Endothelial cell of umbilical vein (primary cell): ENCODE measurements around the gene CELF3. TPM values are rescaled to one million over a fixed set of nuclear protein-coding genes. Genes with fewer than 3 reads are reported as not detected.

Experiments
- BruUV-seq: library from RNA; stranded (reverse); fragments of 400-500 nt; replicated peaks from 2 replicates; lab custom pipeline; 2021; lab: Mats Ljungman, UMichigan
- CTCF ChIA-PET: fragments of 300-600, 350-600 bp; sonication (Branson Sonifier 250); formaldehyde crosslinking; loops from one replicate; lab custom pipeline; 2021; ENCODE audit warnings: antibody characterized with exemption, inconsistent platforms; lab: Charles Lee
- POLR2A ChIA-PET: fragments of 300-600, 350-600 bp; sonication (Branson Sonifier 250); formaldehyde crosslinking; loops from one replicate; lab custom pipeline; 2021; ENCODE audit warnings: antibody characterized with exemption, inconsistent platforms; lab: Charles Lee
- DNase-seq: peaks from one replicate; pipeline ENCODE4 v3.0.0-alpha.2; 2011; ENCODE audit warnings: low read depth, low spot score
- FAIRE-seq: peaks from 2 replicates; lab custom pipeline; 2011; peaks lifted over from hg19 to GRCh38; lab: Jason Lieb, UNC
- H2AFZ ChIP-seq: 2 replicates; pipeline ENCODE4 v1.6.0; 2012; ENCODE audit warnings: low read depth, low read length, control low read depth, inconsistent platforms
- H3K27ac ChIP-seq: 2 replicates; pipeline ENCODE4 v1.5.1; 2011; ENCODE audit warnings: low read depth, mild to moderate bottlenecking, control low read depth, low read length, moderate library complexity; ENCODE audit not compliant: insufficient read depth
- H3K27me3 ChIP-seq, 2 experiments: 2 replicates each; pipeline versions ENCODE4 v1.6.0 to v1.6.1; 2011; ENCODE audit warnings: low read length in 2 of 2, mixed read lengths in 1 of 2; ENCODE audit not compliant: control insufficient read depth in 2 of 2, insufficient read depth in 2 of 2
- H3K36me3 ChIP-seq, 2 experiments: 2 replicates in 1 of 2; 3 replicates in 1 of 2; pipeline ENCODE4 v1.5.1; 2011; ENCODE audit warnings: low read length in 2 of 2, mild to moderate bottlenecking in 1 of 2, moderate library complexity in 1 of 2; ENCODE audit not compliant: control insufficient read depth in 2 of 2, insufficient read depth in 2 of 2; ENCODE audit errors: extremely low read depth in 1 of 2
- H3K4me1 ChIP-seq: 3 replicates; pipeline ENCODE4 v1.5.1; 2011; ENCODE audit warnings: mild to moderate bottlenecking, low read length; ENCODE audit not compliant: control insufficient read depth, insufficient read depth; ENCODE audit errors: extremely low read depth
- H3K4me2 ChIP-seq: 2 replicates; pipeline ENCODE4 v1.6.1; 2011; ENCODE audit warnings: low read length, control low read depth, mixed read lengths; ENCODE audit not compliant: insufficient read depth
- H3K4me3 ChIP-seq, 3 experiments: fragments of 200-600 bp in 1 of 3; sonication (generic), shearing (Covaris generic) in 1 of 3; replicated peaks in 1 of 3; 2 replicates each; pipeline ENCODE4 v1.5.1; 2011 to 2016; ENCODE audit warnings: control low read depth in 3 of 3, low read length in 3 of 3, mild to moderate bottlenecking in 2 of 3, inconsistent platforms in 1 of 3, low read depth in 1 of 3, moderate library complexity in 1 of 3; ENCODE audit not compliant: insufficient read depth in 1 of 3
- H3K79me2 ChIP-seq: 2 replicates; pipeline ENCODE4 v1.6.0; 2012; ENCODE audit warnings: low read length, inconsistent platforms; ENCODE audit not compliant: control insufficient read depth, insufficient read depth
- H3K9ac ChIP-seq: replicated peaks from 2 replicates; pipeline ENCODE3; 2011; ENCODE audit warnings: low read length, control low read depth; ENCODE audit not compliant: insufficient read depth; ENCODE audit errors: extremely low read depth
- H3K9me1 ChIP-seq: replicated peaks from 3 replicates; pipeline ENCODE4 v1.6.0; 2011; ENCODE audit warnings: mild to moderate bottlenecking, low read length; ENCODE audit not compliant: control insufficient read depth, insufficient read depth; ENCODE audit errors: extremely low read depth
- H3K9me3 ChIP-seq: replicated peaks from 2 replicates; pipeline ENCODE4 v1.5.1; 2012; ENCODE audit warnings: low read length, inconsistent platforms; ENCODE audit not compliant: control insufficient read depth, insufficient read depth
- H4K20me1 ChIP-seq: replicated peaks from 2 replicates; pipeline ENCODE3; 2011; ENCODE audit warnings: mild to moderate bottlenecking, low read length; ENCODE audit not compliant: control insufficient read depth, insufficient read depth; ENCODE audit errors: extremely low read depth
- CTCF ChIP-seq, 2 donors: IDR thresholded peaks; 1 replicate in 1 of 2; 2 replicates in 1 of 2; pipeline ENCODE4 v1.5.1; 2011; ENCODE audit warnings: low read length in 2 of 2, mild to moderate bottlenecking in 2 of 2, moderate library complexity in 2 of 2, control low read depth in 1 of 2, inconsistent platforms in 1 of 2, low read depth in 1 of 2; ENCODE audit not compliant: insufficient read depth in 1 of 2; ENCODE audit errors: extremely low read depth in 1 of 2
- EZH2 ChIP-seq: IDR thresholded peaks from 2 replicates; pipeline ENCODE4 v1.6.1; 2012; ENCODE audit warnings: borderline replicate concordance, low read depth, mild to moderate bottlenecking, moderate library complexity, low read length, inconsistent platforms; ENCODE audit not compliant: severe bottlenecking
- FOS ChIP-seq: IDR thresholded peaks from 2 replicates; pipeline ENCODE4 v1.6.1; 2011; ENCODE audit warnings: mild to moderate bottlenecking, low read length, moderate library complexity, borderline replicate concordance; ENCODE audit not compliant: insufficient read depth
- GATA2 ChIP-seq: IDR thresholded peaks from 2 replicates; pipeline ENCODE4 v1.7.0; 2011; ENCODE audit warnings: low read depth, mild to moderate bottlenecking, moderate library complexity, mixed read lengths, low read length; ENCODE audit not compliant: insufficient read length, insufficient read depth
- JUN ChIP-seq: IDR thresholded peaks from 2 replicates; pipeline ENCODE4 v1.6.1; 2011; ENCODE audit warnings: borderline replicate concordance, low read depth; ENCODE audit not compliant: insufficient read length, insufficient read depth
- MYC ChIP-seq: IDR thresholded peaks from one replicate; pipeline ENCODE4 v1.6.1; 2011; ENCODE audit warnings: mild to moderate bottlenecking, low read depth, low read length
- POLR2A ChIP-seq: IDR thresholded peaks from 2 replicates; pipeline ENCODE4 v1.6.1; 2012; ENCODE audit warnings: low read depth, mild to moderate bottlenecking, control low read depth, low read length
- POLR2AphosphoS5 ChIP-seq: IDR thresholded peaks from 2 replicates; pipeline ENCODE4 v1.6.1; 2012; ENCODE audit warnings: low read depth, mild to moderate bottlenecking, control low read depth, low read length, moderate library complexity; ENCODE audit not compliant: insufficient read depth
- dilution Hi-C: fragments of 300-500 bp; cut with MboI; formaldehyde crosslinking; loops from one replicate; pipeline ENCODE4 v1.15.0; 2019; ENCODE audit warnings: low sequenced_read_pairs; ENCODE audit not compliant: extremely low pct_ligation_motif_present
- intact Hi-C: fragments of 100-400 bp; cut with micrococcal nuclease; formaldehyde crosslinking; loops from one replicate; pipeline ENCODE4 v1.10.0; 2022
- polyA plus RNA-seq, 4 experiments: library from polyadenylated mRNA; depleted of rRNA in 3 of 4; stranded (reverse) in 3 of 4; unstranded in 1 of 4; fragments of >200 nt; gene quantifications; 2 replicates each; pipeline versions ENCODE4 v1.2.1 to v1.2.3, GENCODE V29; 2011 to 2012; ENCODE audit warnings: missing spikeins in 1 of 4
- total RNA-seq: library from RNA; stranded (reverse); gene quantifications from 2 replicates; pipeline ENCODE4 v1.2.3, GENCODE V29; 2021
- TF ChIP-seq, protein P1 (sequence below): IDR thresholded peaks from 2 replicates; pipeline ENCODE4 v1.6.1; 2011; ENCODE audit not compliant: insufficient read depth, insufficient read length

The CELF3 gene
- total and polyA plus RNA-seq, 2 donors (not counting 3 experiments of a cell fraction or from before 2014, with no cell fraction given), result not detected

DNA sequence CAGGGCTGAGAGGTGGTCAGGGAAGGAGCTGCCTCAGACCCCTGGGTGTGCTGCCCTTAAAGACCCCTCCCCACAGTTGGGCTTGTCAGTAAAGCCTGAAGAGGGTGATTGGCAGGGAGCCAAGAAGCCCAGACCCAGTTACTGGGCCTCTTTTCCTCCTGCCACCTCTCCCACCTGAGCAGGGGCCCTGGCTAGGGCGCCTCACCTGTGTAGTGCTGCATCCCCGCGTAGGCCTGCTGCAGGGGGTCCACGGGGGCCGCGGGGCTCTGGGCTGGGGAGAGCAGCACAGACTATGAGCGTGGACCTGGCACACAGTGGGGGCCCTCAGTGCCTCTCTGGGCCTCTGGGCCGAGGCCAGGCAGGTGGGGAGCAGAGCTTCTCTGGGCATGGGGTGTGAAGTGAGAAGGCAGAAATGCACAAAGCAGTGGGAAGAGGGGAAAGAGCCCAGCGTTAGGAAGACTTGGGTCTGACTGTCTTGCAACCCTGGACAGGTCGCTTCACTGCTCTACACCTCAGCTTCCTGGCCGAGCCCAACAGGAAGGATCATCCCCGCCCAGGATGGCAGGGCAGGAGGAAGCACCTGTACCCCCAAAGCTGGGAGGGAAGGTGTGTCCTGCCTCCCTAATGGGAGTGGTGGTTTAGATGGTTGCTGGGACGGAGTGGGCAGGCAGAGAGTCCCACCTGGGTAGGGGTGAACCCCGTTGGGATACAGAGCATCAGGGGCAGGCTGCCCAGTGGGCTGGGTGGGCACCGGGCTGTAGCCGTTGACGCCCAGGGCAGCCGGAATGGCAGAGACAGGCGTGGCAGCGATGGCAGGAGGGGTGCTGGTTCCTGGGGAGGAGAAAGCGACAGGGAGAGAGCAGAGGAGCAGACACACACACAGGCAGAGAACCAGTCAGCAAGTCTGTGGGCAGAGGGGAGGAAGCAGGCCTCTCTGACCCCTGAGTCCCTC is 9.9 kb downstream of the CELF3 start:
- Histone ChIP-seq H3K4me1 (peaks cover 13% of the 10 kb centered on the region), H3K27ac (no peak overlapping the region), H3K4me2 (no peak overlapping the region), H3K27me3 (no peaks in the 10 kb centered on the region), H4K20me1 (no peaks in the 10 kb centered on the region), H3K4me3 (no peak overlapping the region), H3K9ac (no peak overlapping the region), H2AFZ (no peak overlapping the region), H3K9me3 (no peaks in the 10 kb centered on the region), H3K36me3 (no peaks in the 10 kb centered on the region), H3K9me1 (no peaks in the 10 kb centered on the region), H3K79me2 (no peaks in the 10 kb centered on the region)
- TF ChIP-seq POLR2A (no peak), JUN (no peak), CTCF (IDR thresholded peaks at IDR 0.05; ENCODE audit: extremely low read depth in 1 of 2, insufficient read depth in 1 of 2, low read depth in 1 of 2, low read length in 2 of 2) (no peak), GATA2 (no peak), EZH2 (no peak), MYC (no peak), FOS (no peak), POLR2AphosphoS5 (no peak)
- TF ChIP-seq, protein P1, sequence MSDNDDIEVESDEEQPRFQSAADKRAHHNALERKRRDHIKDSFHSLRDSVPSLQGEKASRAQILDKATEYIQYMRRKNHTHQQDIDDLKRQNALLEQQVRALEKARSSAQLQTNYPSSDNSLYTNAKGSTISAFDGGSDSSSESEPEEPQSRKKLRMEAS, result no peak
- dilution Hi-C loops (no loop called here), intact Hi-C loops (no loop called here)
- DNase-seq (no peak), FAIRE-seq (no peak)
- ChIA-PET CTCF (no interaction called here), POLR2A (no interaction called here)
- BruUV-seq, result no TSS peak
